K562 (cell line): ENCODE data around the gene CCDC117. TPM values are rescaled to one million over a fixed set of nuclear protein-coding genes. Genes with fewer than 3 reads are reported as not detected.

Source experiments
- ATAC-seq: fragments of 200-7000 bp; cut with Tn5 transposase; 3 replicates; pipeline ENCODE4 v1.9.1; 2020; ENCODE audit warnings: moderate library complexity
- BruUV-seq: library from RNA; stranded (reverse); fragments of 400-500 nt; replicated peaks from 2 replicates; lab custom pipeline; 2021; lab: Mats Ljungman, UMichigan
- CTCF ChIA-PET: fragments of 300-600 bp; formaldehyde crosslinking; extraction: SDS; loops from one replicate; lab custom pipeline; 2021; ENCODE audit warnings: low intra/inter-chr PET ratio; lab: Yijun Ruan, JAX
- POLR2A ChIA-PET: fragments of 300-600, 350-650 bp; sonication (Branson Sonifier 250); formaldehyde crosslinking; extraction: SDS; loops from one replicate; lab custom pipeline; 2021; ENCODE audit warnings: antibody characterized with exemption, inconsistent platforms; lab: Yijun Ruan, JAX
- DNase-seq, 4 experiments: peaks; one replicate each; pipeline versions ENCODE4 v3.0.0 to v3.0.0-alpha.2; 2011 to 2018; ENCODE audit warnings: low spot score in 3 of 4, mixed read lengths in 3 of 4; ENCODE audit errors: extremely low read depth in 1 of 4
- FAIRE-seq: peaks from 2 replicates; lab custom pipeline; 2011; peaks lifted over from hg19 to GRCh38; lab: Jason Lieb, UNC
- H2AFZ ChIP-seq: 2 replicates; pipeline ENCODE4 v1.6.0; 2011; ENCODE audit warnings: low read depth, low read length, control low read depth, inconsistent platforms
- H3K27ac ChIP-seq: fragments of 200-600 bp; 3 replicates; pipeline ENCODE4 v1.8.0; 2011; ENCODE audit warnings: low read depth, mild to moderate bottlenecking, control low read depth, inconsistent platforms, low read length, moderate library complexity, mixed read lengths; ENCODE audit errors: extremely low read depth
- H3K27me3 ChIP-seq, 2 experiments: fragments of 300-600 bp in 1 of 2; 2 replicates in 1 of 2; 3 replicates in 1 of 2; pipeline versions ENCODE4 v1.6.0 to v1.8.0; 2011; ENCODE audit warnings: inconsistent platforms in 2 of 2, low read length in 2 of 2, mild to moderate bottlenecking in 1 of 2, mixed read lengths in 1 of 2, moderate library complexity in 1 of 2; ENCODE audit not compliant: control insufficient read depth in 2 of 2, insufficient read depth in 2 of 2
- H3K36me3 ChIP-seq: fragments of 300-600 bp; 3 replicates; pipeline ENCODE4 v1.8.0; 2011; ENCODE audit warnings: mild to moderate bottlenecking, low read length, inconsistent platforms; ENCODE audit not compliant: control insufficient read depth, insufficient read depth
- H3K4me1 ChIP-seq, 2 experiments: fragments of 200-600 bp in 1 of 2; replicated peaks in 1 of 2; 2 replicates in 1 of 2; 3 replicates in 1 of 2; pipeline versions ENCODE4 v1.5.1 to v1.8.0; 2011; ENCODE audit warnings: inconsistent platforms in 2 of 2, low read length in 2 of 2, mild to moderate bottlenecking in 1 of 2, mixed read lengths in 1 of 2, moderate library complexity in 1 of 2; ENCODE audit not compliant: control insufficient read depth in 2 of 2, insufficient read depth in 2 of 2
- H3K4me2 ChIP-seq: 2 replicates; pipeline ENCODE4 v1.6.1; 2011; ENCODE audit warnings: low read length, control low read depth, inconsistent platforms, mixed read lengths; ENCODE audit not compliant: insufficient read depth
- H3K4me3 ChIP-seq: fragments of 200-600 bp; sonication (generic), shearing (Covaris generic); 2 replicates; pipeline ENCODE4 v1.5.1; 2016; ENCODE audit warnings: control low read depth, inconsistent platforms
- H3K79me2 ChIP-seq: fragments of 200-600 bp; 3 replicates; pipeline ENCODE4 v1.8.0; 2011; ENCODE audit warnings: low read length, inconsistent platforms; ENCODE audit not compliant: control insufficient read depth, insufficient read depth
- H3K9ac ChIP-seq, 2 experiments: 2 replicates each; pipeline versions ENCODE4 v1.6.0 to v1.6.1; 2011; ENCODE audit warnings: low read depth in 2 of 2, low read length in 2 of 2, control low read depth in 1 of 2, inconsistent platforms in 1 of 2, mild to moderate bottlenecking in 1 of 2, mixed read lengths in 1 of 2; ENCODE audit not compliant: insufficient read depth in 1 of 2
- H3K9me1 ChIP-seq: one replicate; pipeline ENCODE4 v1.6.0; 2011; ENCODE audit warnings: inconsistent platforms, mild to moderate bottlenecking, low read length, moderate library complexity; ENCODE audit not compliant: control insufficient read depth, insufficient read depth
- H3K9me3 ChIP-seq: replicated peaks from 2 replicates; pipeline ENCODE4 v1.5.1; 2011; ENCODE audit warnings: low read depth, low read length, inconsistent platforms; ENCODE audit not compliant: control insufficient read depth, insufficient read depth
- H4K20me1 ChIP-seq: replicated peaks from 2 replicates; pipeline ENCODE4 v1.6.1; 2011; ENCODE audit warnings: low read length, inconsistent platforms, mixed read lengths; ENCODE audit not compliant: control insufficient read depth, insufficient read depth
- BCOR ChIP-seq: fragments of 450-650 bp; IDR thresholded peaks from 2 replicates; pipeline ENCODE4 v1.6.1; 2016
- ETV6 ChIP-seq, 3 experiments: fragments of 150-350 bp in 1 of 3; sonication (generic) in 1 of 3; formaldehyde crosslinking in 1 of 3; IDR thresholded peaks; 2 replicates each; pipeline versions ENCODE4 v1.6.1 to v1.8.0; 2014 to 2022; ENCODE audit warnings: borderline replicate concordance in 2 of 3, low read depth in 2 of 3, antibody characterized with exemption in 1 of 3, low read length in 1 of 3, mild to moderate bottlenecking in 1 of 3, missing genetic modification reagents in 1 of 3
- JUNB ChIP-seq: fragments of 450-650 bp; formaldehyde crosslinking; conservative IDR thresholded peaks from 2 replicates; pipeline ENCODE4 v1.4.0; 2020; ENCODE audit warnings: mild to moderate bottlenecking
- KDM2B ChIP-seq: fragments of 250-450 bp; sonication (Bioruptor Pico); IDR thresholded peaks from 2 replicates; pipeline ENCODE4 v1.8.0; 2021; ENCODE audit warnings: mild to moderate bottlenecking, moderate library complexity
- KDM4B ChIP-seq, 2 experiments: fragments of 450-650 bp in 1 of 2; sonication (generic) in 1 of 2; IDR thresholded peaks; 2 replicates each; pipeline ENCODE4 v1.6.1; 2016 to 2017; ENCODE audit warnings: borderline replicate concordance in 2 of 2, antibody characterized with exemption in 1 of 2, low read depth in 1 of 2, mild to moderate bottlenecking in 1 of 2
- PCBP2 ChIP-seq: fragments of 200-400 bp; formaldehyde crosslinking; IDR thresholded peaks from 2 replicates; pipeline ENCODE4 v1.6.1; 2018; ENCODE audit warnings: low read length, low read depth, mild to moderate bottlenecking, moderate library complexity; ENCODE audit not compliant: poor library complexity, severe bottlenecking
- POLR2B ChIP-seq: fragments of 450-650 bp; IDR thresholded peaks from 2 replicates; pipeline ENCODE4 v1.6.1; 2018; ENCODE audit warnings: low read depth; ENCODE audit not compliant: partially characterized antibody
- RFX7 ChIP-seq: fragments of 250-450 bp; sonication (Bioruptor Pico); IDR thresholded peaks from 2 replicates; pipeline ENCODE4 v1.5.1; 2021; ENCODE audit warnings: mild to moderate bottlenecking
- TEAD2 ChIP-seq: fragments of 450-650 bp; IDR thresholded peaks from 2 replicates; pipeline ENCODE4 v1.6.1; 2016; ENCODE audit warnings: missing genetic modification characterization, control low read depth, missing compliant biosample characterization
- ZNF511 ChIP-seq: sonication (generic); formaldehyde crosslinking; IDR thresholded peaks from 2 replicates; pipeline ENCODE4 v1.8.0; 2022; ENCODE audit warnings: mild to moderate bottlenecking, missing genetic modification reagents
- ZNF717 ChIP-seq: fragments of 250-450 bp; sonication (Bioruptor Pico); IDR thresholded peaks from 2 replicates; pipeline ENCODE4 v1.5.0; 2021
- WGBS: fragments of 100-300 bp; shearing (Covaris generic); methylation state at CpG from one replicate; pipeline ENCODE4 v1.1.6; 2016; ENCODE audit warnings: low coverage, mixed read lengths; ENCODE audit not compliant: insufficient coverage; ENCODE audit errors: missing lambda C conversion rate; 5-methylcytosine and 5-hydroxymethylcytosine counted together
- in situ Hi-C: fragments of 300-500 bp; cut with MboI; formaldehyde crosslinking; loops from 4 replicates; pipeline ENCODE4 v1.15.0; 2018; ENCODE audit warnings: inconsistent platforms, mixed read lengths
- intact Hi-C: fragments of 100-400 bp; cut with micrococcal nuclease; formaldehyde crosslinking; loops from 2 replicates; pipeline ENCODE4 v1.14.2; 2022
- polyA plus RNA-seq, 8 experiments: library from polyadenylated mRNA; depleted of rRNA in 4 of 8; stranded (reverse) in 5 of 8; unstranded in 3 of 8; fragments of >200 nt; fragmentation: Nextera tagmentation in 2 of 8; fragmentation: Illumina TruSeq in 1 of 8; extraction: Ambion mirVana in 2 of 8; extraction: Trizol in 1 of 8; gene quantifications; 2 replicates each; pipeline versions ENCODE4 v1.2.1 to v1.2.3, GENCODE V29; 2011 to 2014; ENCODE audit warnings: inconsistent platforms in 1 of 8, missing spikeins in 1 of 8
- total RNA-seq, 7 experiments: library from RNA; depleted of rRNA in 6 of 7; stranded (reverse); fragments of >200 nt in 6 of 7; fragmentation: Illumina TruSeq in 2 of 7; extraction: Trizol in 2 of 7; gene quantifications; 2 replicates each; pipeline versions ENCODE4 v1.2.1 to v1.2.3, GENCODE V29; 2011 to 2021; ENCODE audit warnings: low replicate concordance in 1 of 7
- TF ChIP-seq, protein P1 (sequence below): sonication (generic); formaldehyde crosslinking; IDR thresholded peaks from 2 replicates; pipeline ENCODE4 v1.8.1; 2023; ENCODE audit warnings: missing genetic modification reagents, mild to moderate bottlenecking, borderline replicate concordance
- TF ChIP-seq, protein P2 (sequence below): fragments of 450-650 bp; IDR thresholded peaks from 2 replicates; pipeline ENCODE4 v1.6.1; 2016; ENCODE audit warnings: borderline replicate concordance

CCDC117 gene
- total and polyA plus RNA-seq, 9 of the 15 experiments (the other 6 are each of a cell fraction or from before 2014, with no cell fraction given), result 5.7 to 23.3 (median 15.8) TPM

- Histone ChIP-seq H3K9me1 (no peaks in the 10 kb centered on the region), H3K27me3 (no peaks in the 10 kb centered on the region), H3K9me3 (no peaks in the 10 kb centered on the region), H3K4me3 (no peak overlapping the region), H2AFZ (no peak overlapping the region), H3K4me1 (no peaks in the 10 kb centered on the region), H3K4me2 (no peak overlapping the region), H3K27ac (no peak overlapping the region), H3K36me3 (peaks cover 63% of the 10 kb centered on the region; the same call in 2 of the 3 replicates), H4K20me1 (no peaks in the 10 kb centered on the region), H3K79me2 (peaks cover under 1% of the 10 kb centered on the region), H3K9ac (no peak overlapping the region)
- TF ChIP-seq, protein P1, sequence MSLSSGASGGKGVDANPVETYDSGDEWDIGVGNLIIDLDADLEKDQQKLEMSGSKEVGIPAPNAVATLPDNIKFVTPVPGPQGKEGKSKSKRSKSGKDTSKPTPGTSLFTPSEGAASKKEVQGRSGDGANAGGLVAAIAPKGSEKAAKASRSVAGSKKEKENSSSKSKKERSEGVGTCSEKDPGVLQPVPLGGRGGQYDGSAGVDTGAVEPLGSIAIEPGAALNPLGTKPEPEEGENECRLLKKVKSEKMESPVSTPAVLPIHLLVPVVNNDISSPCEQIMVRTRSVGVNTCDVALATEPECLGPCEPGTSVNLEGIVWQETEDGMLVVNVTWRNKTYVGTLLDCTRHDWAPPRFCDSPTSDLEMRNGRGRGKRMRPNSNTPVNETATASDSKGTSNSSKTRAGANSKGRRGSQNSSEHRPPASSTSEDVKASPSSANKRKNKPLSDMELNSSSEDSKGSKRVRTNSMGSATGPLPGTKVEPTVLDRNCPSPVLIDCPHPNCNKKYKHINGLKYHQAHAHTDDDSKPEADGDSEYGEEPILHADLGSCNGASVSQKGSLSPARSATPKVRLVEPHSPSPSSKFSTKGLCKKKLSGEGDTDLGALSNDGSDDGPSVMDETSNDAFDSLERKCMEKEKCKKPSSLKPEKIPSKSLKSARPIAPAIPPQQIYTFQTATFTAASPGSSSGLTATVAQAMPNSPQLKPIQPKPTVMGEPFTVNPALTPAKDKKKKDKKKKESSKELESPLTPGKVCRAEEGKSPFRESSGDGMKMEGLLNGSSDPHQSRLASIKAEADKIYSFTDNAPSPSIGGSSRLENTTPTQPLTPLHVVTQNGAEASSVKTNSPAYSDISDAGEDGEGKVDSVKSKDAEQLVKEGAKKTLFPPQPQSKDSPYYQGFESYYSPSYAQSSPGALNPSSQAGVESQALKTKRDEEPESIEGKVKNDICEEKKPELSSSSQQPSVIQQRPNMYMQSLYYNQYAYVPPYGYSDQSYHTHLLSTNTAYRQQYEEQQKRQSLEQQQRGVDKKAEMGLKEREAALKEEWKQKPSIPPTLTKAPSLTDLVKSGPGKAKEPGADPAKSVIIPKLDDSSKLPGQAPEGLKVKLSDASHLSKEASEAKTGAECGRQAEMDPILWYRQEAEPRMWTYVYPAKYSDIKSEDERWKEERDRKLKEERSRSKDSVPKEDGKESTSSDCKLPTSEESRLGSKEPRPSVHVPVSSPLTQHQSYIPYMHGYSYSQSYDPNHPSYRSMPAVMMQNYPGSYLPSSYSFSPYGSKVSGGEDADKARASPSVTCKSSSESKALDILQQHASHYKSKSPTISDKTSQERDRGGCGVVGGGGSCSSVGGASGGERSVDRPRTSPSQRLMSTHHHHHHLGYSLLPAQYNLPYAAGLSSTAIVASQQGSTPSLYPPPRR, result no peak
- no peak for TF ChIP-seq KDM4B (IDR thresholded peaks at IDR 0.05; ENCODE audit: borderline replicate concordance in 2 of 2, low read depth in 1 of 2)
- no peak for TF ChIP-seq ZNF717 (CRISPR knock-in tag)
- no peak for TF ChIP-seq KDM2B (CRISPR knock-in tag)
- TF ChIP-seq BCOR, result no peak
- TF ChIP-seq, protein P2, sequence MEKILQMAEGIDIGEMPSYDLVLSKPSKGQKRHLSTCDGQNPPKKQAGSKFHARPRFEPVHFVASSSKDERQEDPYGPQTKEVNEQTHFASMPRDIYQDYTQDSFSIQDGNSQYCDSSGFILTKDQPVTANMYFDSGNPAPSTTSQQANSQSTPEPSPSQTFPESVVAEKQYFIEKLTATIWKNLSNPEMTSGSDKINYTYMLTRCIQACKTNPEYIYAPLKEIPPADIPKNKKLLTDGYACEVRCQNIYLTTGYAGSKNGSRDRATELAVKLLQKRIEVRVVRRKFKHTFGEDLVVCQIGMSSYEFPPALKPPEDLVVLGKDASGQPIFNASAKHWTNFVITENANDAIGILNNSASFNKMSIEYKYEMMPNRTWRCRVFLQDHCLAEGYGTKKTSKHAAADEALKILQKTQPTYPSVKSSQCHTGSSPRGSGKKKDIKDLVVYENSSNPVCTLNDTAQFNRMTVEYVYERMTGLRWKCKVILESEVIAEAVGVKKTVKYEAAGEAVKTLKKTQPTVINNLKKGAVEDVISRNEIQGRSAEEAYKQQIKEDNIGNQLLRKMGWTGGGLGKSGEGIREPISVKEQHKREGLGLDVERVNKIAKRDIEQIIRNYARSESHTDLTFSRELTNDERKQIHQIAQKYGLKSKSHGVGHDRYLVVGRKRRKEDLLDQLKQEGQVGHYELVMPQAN, result no peak
- TF ChIP-seq JUNB (CRISPR knock-in tag), result no peak
- no peak for TF ChIP-seq TEAD2
- TF ChIP-seq POLR2B, result no peak
- no peak for TF ChIP-seq RFX7 (CRISPR knock-in tag)
- no peak for TF ChIP-seq PCBP2
- TF ChIP-seq ZNF511 (CRISPR knock-in tag), result no peak
- no peak for TF ChIP-seq ETV6 (IDR thresholded peaks at IDR 0.05; ENCODE audit: borderline replicate concordance in 1 of 2, low read depth in 2 of 2, low read length in 1 of 2)
- TF ChIP-seq ETV6 (CRISPR knock-in tag; IDR thresholded peaks at IDR 0.05; ENCODE audit: borderline replicate concordance), result no peak
- ChIA-PET CTCF (no interaction called here), POLR2A (no interaction called here)
- DNase-seq, result no peak
- WGBS, result 0% methylated on average over 2 of the region's 3 CpGs
- BruUV-seq, result no TSS peak
- intact Hi-C loops, result no loop called here
- no peak for FAIRE-seq
- ATAC-seq, result no peak
- in situ Hi-C loops, result no loop called here
Observed at GRCh38 chr22:28730179-28730578, 42.3 kb upstream of the CCDC117 start.
